ENCODE data around the gene DZIP3. TPM values are rescaled to one million over a fixed set of nuclear protein-coding genes. Genes with fewer than 3 reads are reported as not detected.
A peak's percentile ranks its signal among the peaks of the same experiment; 100 is the strongest.

Gene DZIP3
- total RNA-seq (2014; rRNA removed; shearing (Covaris generic)) = 12.6 and 17.8 TPM in 2 replicates

GRCh38 chr3:108589081-108589997 is at the start of gene DZIP3, which contains the start of gene CIP2A:
Gene DZIP3 (plus strand): TSS chr3:108589722. CDS start chr3:108605407, 15,685 bp downstream.
Gene CIP2A (minus strand): TSS chr3:108589438. CDS start chr3:108589375, 63 bp downstream.
- DNase-seq (ENCODE audit: low spot score) = peak; percentile 87
- in situ Hi-C loops (cut with HindIII; ENCODE audit: low sequenced_read_pairs) = no loop called here

GRCh38 chr3:108546247-108546646 is 43.3 kb upstream of the DZIP3 start:
- in situ Hi-C loops (cut with HindIII; ENCODE audit: low sequenced_read_pairs) = no loop called here
- no peak for DNase-seq (ENCODE audit: low spot score)

- no peak for DNase-seq (ENCODE audit: low spot score)
- in situ Hi-C loops (cut with HindIII; ENCODE audit: low sequenced_read_pairs) = no loop called here
These were observed 42.8 kb upstream of the DZIP3 start for GRCh38 chr3:108546692-108547091.

- DNase-seq (ENCODE audit: low spot score) = no peak
- in situ Hi-C loops (cut with HindIII; ENCODE audit: low sequenced_read_pairs) = no loop called here
These were observed 41.2 kb upstream of the DZIP3 start for GRCh38 chr3:108548304-108548703.

GRCh38 chr3:108548886-108549285 is 40.6 kb upstream of the DZIP3 start:
- in situ Hi-C loops (cut with HindIII; ENCODE audit: low sequenced_read_pairs) = no loop called here
- DNase-seq (ENCODE audit: low spot score) = no peak

- in situ Hi-C loops (cut with HindIII; ENCODE audit: low sequenced_read_pairs) = no loop called here
These were observed 37.0 kb upstream of the DZIP3 start for GRCh38 chr3:108552267-108553159.

GRCh38 chr3:108554229-108554628 is 35.3 kb upstream of the DZIP3 start:
- in situ Hi-C loops (cut with HindIII; ENCODE audit: low sequenced_read_pairs) = no loop called here
- DNase-seq (ENCODE audit: low spot score) = no peak

More at GRCh38 chr3:108552267-108553159, 37.0 kb upstream of the DZIP3 start:
- DNase-seq (ENCODE audit: low spot score) = peak; percentile 59

- DNase-seq (ENCODE audit: low spot score) = no peak
- in situ Hi-C loops (cut with HindIII; ENCODE audit: low sequenced_read_pairs) = no loop called here
These were observed 34.5 kb upstream of the DZIP3 start for GRCh38 chr3:108554913-108555571.

GRCh38 chr3:108555966-108556581 is 33.4 kb upstream of the DZIP3 start:
- in situ Hi-C loops (cut with HindIII; ENCODE audit: low sequenced_read_pairs) = no loop called here
- DNase-seq (ENCODE audit: low spot score) = no peak

- DNase-seq (ENCODE audit: low spot score) = no peak
- in situ Hi-C loops (cut with HindIII; ENCODE audit: low sequenced_read_pairs) = no loop called here
These were observed 27.0 kb upstream of the DZIP3 start for GRCh38 chr3:108562565-108562964.

- in situ Hi-C loops (cut with HindIII; ENCODE audit: low sequenced_read_pairs) = no loop called here
- DNase-seq (ENCODE audit: low spot score) = no peak
These were observed 25.0 kb upstream of the DZIP3 start for GRCh38 chr3:108564564-108564963.

GRCh38 chr3:108565506-108565905 is 24.0 kb upstream of the DZIP3 start:
- in situ Hi-C loops (cut with HindIII; ENCODE audit: low sequenced_read_pairs) = no loop called here
- DNase-seq (ENCODE audit: low spot score) = no peak

GRCh38 chr3:108566599-108566998 is 22.9 kb upstream of the DZIP3 start:
- no peak for DNase-seq (ENCODE audit: low spot score)
- in situ Hi-C loops (cut with HindIII; ENCODE audit: low sequenced_read_pairs) = no loop called here

- in situ Hi-C loops (cut with HindIII; ENCODE audit: low sequenced_read_pairs) = no loop called here
These were observed 20.2 kb upstream of the DZIP3 start for GRCh38 chr3:108569336-108569735.

GRCh38 chr3:108578064-108578463 is 11.5 kb upstream of the DZIP3 start:
- DNase-seq (ENCODE audit: low spot score) = no peak
- in situ Hi-C loops (cut with HindIII; ENCODE audit: low sequenced_read_pairs) = no loop called here

More at GRCh38 chr3:108569336-108569735, 20.2 kb upstream of the DZIP3 start:
- no peak for DNase-seq (ENCODE audit: low spot score)

- in situ Hi-C loops (cut with HindIII; ENCODE audit: low sequenced_read_pairs) = no loop called here
- no peak for DNase-seq (ENCODE audit: low spot score)
These were observed 921 bp upstream of the DZIP3 start for GRCh38 chr3:108588601-108589000.

- in situ Hi-C loops (cut with HindIII; ENCODE audit: low sequenced_read_pairs) = no loop called here
- DNase-seq (ENCODE audit: low spot score) = no peak
These were observed 439 bp downstream of the DZIP3 start for GRCh38 chr3:108589998-108590323.

GRCh38 chr3:108590460-108590859 is 938 bp downstream of the DZIP3 start:
- in situ Hi-C loops (cut with HindIII; ENCODE audit: low sequenced_read_pairs) = no loop called here
- DNase-seq (ENCODE audit: low spot score) = peak; percentile 51

- no peak for DNase-seq (ENCODE audit: low spot score)
- in situ Hi-C loops (cut with HindIII; ENCODE audit: low sequenced_read_pairs) = no loop called here
These were observed 5.8 kb downstream of the DZIP3 start for GRCh38 chr3:108595321-108595720.
